NCI-H146 treated with DMSO at 0.1 percent for 48 hours (cell line): Measurements from ENCODE around the gene GHR.

Source experiments
- DNase-seq: peaks from one replicate; lab custom pipeline; 2025; ENCODE audit not compliant: unreplicated experiment; lab: John Stamatoyannopoulos, UW

GHR gene

DNA sequence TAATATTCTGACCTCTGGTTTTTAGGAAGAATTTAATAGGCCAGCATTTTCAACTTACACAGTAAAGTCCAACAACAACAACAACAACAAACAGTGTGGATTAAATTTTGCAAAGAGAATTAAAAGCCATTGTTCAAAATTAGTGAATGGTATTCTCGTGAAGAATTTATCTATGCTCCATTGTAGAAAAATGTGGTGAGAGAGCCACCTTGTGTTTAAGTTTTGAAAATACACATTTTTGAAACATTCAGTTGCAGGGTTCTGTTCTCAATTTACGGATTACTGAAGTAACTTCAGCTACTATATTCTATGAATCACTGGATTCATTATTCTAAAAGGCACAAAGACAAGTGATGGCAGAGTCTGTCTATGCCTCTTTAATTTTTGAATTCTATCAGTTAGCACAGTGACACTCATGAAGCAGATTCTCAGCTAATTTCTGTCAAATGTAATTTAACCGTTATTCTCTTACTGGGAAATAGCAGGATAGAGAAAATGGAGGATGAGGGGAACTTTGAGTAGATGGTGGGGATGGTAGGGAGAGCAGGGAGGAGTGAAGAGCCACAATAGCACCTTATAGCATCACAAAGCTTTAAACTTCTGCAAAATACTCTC, 344.4 kb downstream of the GHR start:
- peak; percentile 19 for DNase-seq

DNA sequence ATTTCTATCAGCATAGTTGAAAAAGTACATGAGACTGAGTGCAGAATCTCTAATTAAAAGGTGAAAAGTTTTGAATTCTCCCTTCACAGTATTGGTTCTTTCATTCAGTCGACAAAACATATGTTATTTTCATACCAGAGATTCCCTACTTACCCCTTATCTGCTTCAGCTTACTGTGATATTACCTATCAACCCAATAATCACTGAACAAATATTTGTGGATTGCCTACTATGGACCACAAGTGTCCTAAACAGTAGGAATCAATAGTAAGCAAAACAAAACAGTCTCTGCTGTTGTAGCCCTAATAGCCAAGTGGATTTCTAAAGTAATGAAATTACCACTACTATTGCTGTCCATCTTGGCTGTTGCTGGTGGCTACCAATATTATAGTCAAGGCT, 344.9 kb downstream of the GHR start:
- no peak for DNase-seq

DNA sequence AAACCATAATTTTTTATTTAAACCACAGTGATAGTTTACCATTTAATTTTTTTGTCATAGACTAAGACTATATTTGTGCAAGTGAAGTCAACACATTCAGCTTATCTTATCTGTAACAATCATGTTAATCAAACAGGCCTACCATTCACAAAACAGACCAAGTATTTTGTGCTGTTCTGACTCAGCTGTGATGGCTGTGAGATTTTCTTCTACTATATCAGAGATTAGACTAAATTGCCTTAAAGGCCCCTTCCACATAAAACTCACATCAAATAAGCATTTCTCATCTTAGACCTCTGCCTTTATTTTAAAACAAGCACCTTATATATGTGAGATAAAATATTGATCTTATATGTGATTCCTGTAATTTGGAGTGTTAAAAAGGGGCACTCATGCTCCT, 346.8 kb downstream of the GHR start:
- DNase-seq = no peak
